IPS DF 19.7 (cell line): ENCODE results near the gene RAPSN.

Experiments
- DNase-seq: peaks from one replicate; pipeline ENCODE4 v3.0.0-alpha.2; 2013; ENCODE audit warnings: low read depth, low spot score

RAPSN gene

DNA sequence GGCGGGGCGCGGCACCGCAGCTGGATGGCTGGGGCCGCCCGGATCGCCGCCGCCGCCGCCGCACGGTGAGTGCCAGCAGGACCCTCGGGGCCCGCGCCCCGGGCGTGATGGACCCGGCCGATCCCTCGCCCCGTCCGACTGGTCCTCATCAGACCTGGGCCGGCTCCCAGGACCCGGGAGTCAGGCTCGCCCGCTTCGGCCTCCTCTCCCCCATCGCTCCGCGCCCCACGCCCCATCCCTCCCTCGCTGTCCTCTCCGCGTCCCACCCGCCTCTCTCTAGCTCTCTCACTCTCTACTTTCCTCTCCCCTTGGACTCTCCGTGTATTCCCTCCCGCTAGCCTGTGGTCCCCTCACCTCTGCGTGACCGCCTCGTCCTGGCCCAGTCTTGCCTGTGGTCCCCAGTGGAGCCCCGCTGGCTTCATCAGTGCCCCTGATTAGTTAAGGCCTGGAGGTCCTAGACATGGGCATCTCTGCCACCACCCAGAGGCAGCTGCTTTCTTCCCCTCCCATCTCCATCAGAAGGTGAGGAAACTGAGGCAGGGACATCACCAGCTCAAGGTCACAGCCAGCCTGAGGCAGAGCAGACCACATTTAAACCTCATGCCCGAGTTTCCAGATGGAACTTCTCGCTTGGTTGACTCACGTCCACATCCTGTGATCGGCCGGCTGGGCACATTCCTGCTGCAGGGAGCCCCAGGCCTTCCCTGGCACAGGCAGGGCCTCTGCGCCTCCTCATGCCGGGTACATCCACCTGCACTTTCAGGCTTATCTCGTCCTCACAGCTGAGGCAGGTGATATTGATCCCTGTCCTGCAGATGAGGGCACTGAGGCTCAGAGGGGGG, 40.1 kb downstream of the RAPSN start:
- no peak for DNase-seq

DNA sequence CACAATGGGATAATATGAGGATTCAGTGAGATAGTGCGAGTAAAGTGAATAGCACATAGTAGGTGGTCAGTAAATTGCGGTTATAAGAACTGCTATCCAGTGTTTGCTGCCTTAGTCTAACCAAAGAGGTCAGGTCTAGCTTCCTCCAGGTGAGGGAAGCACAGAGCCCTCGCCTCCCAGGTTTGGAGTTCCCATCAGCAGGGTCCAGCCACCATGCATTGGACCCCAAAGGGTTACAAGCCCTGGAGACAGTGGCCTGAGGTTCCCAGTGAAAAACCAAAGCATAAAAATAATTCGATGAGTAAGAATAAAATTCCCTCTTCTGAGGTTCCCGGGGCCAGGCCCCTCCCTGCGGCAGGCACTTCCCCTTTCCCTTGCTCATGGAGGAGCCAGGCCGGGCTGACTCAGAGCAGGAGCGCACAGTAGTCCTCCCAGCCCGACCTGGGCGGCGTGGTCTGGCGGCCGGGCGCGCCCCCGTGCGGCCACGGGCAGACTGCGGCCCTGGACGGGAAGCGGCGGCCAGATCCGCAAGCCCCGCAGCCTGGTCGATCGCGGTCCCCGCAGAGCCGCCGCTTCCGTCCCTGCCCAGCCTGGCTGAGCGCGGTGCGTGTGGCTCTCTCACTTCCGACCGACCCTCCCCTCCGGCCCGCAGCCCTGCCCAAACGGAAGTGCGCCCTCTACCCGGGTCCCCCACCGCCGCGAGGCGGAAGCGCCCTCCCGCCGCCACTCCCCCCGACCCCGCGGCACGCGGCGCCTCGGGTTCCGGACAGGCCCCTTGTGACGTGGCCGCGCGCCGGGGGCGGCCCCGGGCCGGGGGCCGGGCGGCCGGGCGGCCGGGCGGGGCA, 41.0 kb downstream of the RAPSN start, which contains the start of gene SLC39A13:
SLC39A13 (plus strand) TSS at position 845 of the 845 bp plus-strand sequence. CDS start 1,505 bp downstream, outside the sequence.
- no peak for DNase-seq

DNA sequence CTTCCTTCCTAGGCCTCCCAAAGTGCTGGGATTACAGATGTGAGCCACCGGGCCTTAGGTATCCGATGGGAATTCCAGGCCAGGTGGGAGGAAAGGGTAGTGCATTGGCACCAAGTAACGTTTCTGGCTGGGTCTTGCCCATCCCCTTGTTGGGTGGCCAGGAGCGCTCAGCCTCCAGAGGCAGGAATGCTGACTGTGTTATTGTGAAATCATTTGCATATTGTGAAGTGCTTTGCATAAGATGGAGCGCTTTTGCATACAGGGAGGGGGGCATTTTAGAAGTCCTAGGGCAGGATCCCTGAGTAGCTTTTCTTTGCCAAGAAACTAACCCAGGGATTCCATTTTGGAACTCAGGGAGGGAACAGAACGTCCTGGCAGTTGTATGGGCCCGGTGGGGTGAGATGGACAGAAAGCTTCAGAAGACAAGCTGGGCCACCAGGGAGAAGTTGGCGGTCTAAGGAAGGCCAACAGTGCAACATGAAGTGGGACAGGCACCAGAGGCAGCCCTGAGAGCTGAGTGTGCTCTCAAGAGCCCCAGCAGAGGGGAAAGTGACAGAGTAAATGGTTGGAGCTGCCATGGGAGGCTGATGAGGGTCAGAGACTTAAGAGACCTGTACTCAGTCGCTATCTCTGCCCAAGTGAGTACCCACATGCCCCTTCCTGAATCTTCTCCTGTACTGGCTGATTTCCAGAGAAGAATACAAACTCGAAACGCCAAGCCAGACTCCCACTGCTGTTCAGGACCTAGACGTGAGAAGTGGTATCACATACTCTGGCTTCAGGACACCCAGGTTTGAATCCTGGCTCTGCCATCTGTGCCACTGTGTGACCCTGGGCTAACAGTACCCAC, 41.8 kb downstream of the RAPSN start:
- no peak for DNase-seq

DNA sequence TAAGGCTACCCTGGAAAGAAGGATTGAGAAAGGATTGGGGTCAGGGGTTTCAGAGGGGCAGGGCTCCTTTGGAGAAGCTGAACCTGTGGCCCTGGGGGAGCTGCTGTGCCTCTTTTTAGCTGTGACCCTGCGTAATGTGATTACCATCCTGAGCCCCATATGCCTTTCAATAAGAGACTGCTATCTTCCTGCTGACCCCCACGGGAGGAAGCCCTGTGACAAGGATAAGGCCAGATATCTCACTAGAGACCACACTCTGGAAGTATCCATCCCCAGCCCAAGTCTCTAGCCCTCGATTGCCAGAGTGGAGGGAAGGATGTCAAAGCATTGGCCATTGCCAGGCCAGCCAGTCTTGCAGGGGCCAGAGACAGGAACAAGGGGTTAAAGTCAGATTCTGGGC, 45.4 kb downstream of the RAPSN start:
- DNase-seq, result no peak

DNA sequence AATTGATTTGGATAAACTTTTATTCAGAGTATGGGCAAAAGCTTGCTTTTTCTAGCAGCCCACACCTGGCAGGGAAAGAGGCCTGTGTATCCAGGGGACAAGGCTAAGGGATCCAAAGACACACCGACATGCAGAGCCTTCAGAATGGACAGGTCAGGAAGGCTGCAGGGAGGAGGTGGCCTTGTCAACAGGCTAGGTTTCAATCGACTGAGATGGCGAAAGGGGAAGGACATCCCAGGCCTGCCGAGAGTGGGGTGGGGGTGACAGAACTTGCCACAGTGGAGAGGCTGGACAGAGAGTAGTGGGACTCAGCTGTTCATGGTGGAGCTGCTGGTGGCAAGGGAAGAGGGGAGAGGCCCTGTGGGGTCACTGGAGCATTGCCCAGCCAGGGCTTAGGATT, 45.8 kb downstream of the RAPSN start:
- DNase-seq, result no peak

DNA sequence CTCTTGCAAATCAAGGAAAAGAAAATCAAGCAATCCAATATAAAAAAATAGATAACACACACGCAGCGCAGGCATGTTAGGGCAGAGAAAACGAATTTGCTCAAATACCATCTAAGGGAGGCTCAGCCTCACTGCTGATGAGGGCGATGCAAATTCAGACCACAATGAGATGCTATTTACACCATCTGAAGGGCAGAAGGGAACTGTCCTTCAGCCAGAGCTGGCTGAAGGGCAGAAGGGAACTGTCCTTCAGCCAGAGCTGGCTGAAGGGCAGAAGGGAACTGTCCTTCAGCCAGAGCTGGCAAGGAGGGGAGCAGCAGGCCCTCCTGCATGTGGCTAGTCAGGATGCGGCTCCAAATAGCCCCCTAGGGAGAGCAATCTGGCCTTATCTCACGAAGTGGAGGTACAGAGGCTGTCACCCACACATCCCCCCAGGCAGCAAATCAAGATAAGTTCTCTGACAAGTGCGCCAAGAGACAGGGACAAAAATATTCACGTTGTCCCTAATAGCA, 48.1 kb downstream of the RAPSN start:
- DNase-seq, result no peak

DNA sequence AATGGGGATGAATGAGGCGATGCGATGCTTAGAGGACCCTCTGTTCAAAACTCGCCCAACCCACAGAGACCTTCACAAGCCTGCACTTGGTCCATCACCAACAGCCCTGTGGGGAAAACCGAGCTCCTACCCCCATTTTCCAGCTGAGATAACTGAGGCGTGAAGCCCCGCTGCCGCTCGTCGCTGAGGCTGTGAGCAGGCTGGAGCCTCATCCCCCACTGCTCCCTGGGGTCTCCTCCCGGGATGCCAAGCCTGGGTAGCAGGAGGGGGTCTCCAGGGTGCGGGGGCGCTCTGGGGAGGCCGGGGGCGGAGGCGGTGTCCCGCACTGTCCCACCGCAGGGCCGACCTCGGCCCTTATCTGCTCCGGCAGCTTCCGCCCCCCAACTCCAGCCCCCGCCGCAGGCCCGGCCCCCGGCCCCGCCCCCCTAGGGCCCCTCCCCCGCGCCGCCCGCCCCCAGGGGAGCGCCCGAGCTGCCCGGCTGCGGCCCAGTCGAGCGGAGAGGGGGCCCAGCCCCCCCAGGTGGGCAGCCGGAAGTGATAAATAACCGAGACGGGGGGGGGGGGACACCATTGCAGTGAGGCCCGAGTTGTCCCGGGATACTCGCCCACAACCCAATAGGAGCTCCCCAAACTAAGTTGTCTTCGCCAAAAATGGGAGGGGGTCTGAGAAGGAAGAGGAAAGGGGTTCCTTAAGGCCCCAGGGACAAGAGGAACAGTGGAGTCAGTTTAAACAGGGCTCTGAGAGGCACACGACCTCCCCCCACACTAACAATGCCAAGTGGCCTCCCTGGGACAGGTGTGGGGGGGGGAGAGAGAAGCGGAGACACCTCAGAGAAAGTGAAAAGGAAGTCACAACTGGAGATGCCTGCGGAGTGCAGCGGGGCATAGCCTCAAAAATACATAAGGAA, 48.8 kb downstream of the RAPSN start:
- no peak for DNase-seq

DNA sequence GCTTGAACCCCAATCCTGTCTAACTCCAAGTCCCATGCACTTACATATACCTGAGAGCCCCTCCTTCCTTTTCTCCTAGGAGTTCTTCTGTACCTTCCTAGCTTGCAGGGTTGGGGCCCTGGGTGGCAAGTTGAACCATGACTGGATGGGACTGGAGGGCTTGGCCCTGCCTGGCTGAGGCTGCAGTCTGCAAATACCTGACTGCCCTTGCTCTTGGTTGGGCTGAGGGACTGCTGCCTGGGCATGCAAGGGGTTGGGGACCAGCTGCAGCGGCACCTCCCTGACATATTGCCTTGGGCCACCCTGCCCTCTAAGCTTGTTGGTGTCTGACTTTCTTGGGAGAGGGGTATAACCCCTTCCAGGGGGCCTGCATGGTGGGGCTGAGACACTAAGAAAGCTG, 50.4 kb downstream of the RAPSN start:
- DNase-seq, result no peak

DNA sequence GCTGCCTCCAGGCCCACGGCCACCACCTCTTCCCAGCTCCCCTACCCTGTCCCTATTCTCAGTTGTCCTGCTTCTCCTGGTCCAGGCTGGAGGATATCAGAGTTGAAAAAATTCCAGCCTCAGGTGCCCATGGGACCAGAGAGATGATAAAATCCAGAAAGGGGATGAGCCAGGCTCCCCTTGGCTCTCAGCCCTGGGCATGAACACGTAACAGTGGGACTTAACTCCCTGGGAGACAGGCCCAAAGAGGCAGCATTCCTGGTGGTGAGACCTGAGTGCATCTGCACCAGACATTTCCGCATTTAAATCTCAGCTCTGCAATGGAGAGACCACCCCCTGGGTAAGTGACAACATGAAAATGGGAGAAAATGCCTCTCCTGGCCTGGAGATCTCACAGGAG, 50.9 kb downstream of the RAPSN start:
- DNase-seq, result no peak

DNA sequence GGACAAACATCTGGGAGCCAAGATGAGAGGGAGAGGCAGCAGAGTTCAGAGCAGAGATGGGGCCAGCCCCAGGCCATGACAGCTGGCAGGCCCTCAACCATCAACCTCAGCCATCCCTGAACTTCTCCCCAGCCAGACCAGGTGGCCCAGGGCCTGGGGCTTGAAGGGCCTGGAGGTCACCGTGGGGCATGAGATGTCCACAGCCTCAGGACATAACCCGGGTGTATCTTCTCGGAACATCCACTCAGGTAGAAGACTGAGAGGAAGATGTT, 53.0 kb downstream of the RAPSN start:
- DNase-seq, result no peak

DNA sequence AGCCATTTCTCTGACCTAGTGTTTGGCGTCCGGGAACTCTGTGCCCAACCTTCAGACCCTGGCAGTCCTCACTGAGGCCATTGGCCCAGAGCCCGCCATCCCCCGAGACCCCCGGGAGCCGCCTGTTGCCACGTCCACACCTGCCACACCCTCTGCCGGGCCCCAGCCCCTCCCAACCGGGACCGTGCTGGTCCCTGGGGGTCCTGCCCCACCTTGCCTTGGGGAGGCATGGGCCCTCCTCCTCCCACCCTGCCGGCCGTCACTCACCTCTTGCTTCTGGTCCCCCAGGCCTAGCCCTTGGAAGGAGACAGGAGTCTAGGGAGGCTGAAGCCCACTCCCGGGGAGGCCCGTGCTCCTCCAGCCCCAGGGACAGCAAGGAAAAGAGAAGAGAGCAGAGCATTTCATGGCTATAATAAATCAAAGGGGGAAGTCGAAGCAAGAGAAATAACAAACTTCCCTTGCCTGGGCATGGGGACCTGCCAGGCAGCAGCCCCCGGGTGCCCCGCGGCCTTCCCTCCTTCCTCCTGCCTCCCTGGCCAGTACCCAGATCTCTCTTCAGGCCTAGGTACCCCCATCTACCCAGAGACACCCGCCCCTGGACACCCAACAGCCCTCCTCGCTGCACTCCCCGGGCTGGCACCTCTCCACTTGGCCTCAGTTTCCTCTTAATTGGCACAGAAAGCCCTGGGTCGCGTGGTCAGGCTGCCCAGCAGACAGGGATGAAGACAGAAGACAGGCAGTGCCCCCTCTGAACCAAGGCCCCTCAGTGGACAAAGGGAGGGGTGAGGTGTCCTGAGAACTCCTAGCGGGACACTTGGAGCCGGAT, 53.5 kb downstream of the RAPSN start:
- no peak for DNase-seq

DNA sequence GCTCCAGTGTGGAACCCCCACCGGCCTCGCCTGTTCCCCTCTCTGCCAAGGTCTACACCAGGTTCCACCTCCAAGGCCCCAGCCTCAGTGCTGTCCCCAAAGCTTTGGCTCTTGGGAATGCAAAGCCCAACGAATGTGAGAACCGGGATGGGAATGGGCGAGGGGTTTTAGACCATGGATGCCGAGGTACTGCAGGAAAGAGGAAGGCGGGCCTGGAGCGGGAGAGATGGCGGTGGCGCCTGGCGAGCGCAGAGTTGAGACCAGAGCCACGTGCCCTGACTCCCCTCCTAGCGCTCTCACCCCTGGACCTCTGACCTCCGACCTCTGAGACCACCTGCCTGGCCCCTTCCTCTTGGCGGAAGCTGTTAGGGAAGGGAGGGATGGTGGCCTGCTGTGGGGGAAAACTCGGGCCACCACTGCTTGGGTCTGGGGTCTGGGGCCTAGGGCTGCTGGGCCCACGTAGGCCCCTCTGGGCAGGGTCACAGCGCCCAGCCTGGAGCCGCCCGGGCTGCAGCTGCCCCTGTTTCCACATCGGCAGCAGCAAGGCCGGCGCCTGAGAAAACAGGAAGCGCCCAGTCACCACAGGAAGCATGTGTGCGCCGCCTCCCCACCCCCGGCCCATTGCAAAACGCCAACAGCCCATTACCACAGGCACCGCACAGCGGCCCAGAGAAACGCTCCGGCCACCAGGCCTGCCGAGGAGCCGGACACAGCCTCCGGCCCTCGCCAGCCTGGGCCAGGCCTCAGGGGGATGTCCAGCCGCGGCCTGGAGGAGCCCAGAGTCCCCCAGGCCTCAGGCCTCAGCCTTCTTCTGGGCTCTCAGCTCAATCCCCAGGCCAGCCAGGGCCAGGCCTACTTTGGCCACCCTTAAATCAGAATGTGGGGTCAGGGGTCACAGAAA, 54.4 kb downstream of the RAPSN start:
- no peak for DNase-seq

DNA sequence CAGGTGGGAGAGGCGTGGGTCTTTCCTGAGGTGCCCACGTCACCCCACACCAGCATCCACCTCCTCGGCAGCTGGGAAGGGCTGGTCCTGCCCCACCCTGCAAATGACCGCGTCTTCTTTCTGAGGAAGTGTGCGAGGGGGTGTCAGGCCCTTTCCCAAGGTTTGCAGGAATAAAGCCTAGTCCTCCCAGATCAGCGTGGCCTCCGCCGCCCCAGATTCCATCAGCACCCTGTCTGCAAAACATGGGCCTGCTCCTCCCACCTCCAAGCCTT, 55.0 kb downstream of the RAPSN start:
- DNase-seq, result no peak

DNA sequence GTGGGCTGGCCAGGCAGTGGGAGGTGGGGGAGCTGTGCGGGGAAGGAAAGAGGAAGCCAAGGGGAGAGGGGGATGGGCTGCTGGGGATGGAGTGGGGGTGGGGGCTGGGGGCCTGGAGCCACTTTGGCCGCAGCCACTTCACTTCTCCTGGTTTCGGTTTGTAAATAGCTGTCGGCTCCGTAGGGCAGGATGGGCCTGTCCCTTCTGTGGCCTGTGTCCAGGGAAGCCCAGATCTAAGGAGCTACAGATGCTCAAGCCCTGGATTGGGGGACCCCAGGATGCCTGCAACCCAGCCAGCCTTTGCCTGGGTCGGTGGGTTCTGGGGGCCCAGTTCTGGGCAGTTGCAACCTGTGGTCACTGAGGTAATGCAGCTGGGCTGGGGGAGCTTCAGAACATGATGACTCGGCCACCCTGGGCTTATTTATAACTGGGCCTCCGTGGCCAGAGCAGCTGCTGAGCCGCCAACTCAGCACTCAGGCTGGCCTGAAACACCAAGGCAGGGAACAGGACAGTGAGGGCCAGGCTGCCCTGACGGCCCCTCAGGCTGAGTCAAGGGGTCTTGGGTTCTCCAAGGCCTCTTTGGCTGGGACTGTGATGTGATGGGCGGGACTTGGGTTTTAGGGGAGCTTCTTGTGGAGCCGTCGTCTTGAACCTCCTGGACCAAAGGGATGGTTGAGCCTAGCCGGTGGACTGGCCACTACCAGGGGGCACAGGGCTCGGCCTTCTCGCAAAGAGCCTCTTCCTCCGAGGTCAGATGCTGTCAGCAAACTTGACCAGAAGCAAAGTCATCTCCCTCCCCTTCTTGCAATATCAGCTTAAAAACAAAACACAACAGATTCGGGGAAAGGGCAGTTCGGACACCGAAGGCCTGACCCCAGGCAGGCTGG, 55.5 kb downstream of the RAPSN start:
- DNase-seq, result no peak

DNA sequence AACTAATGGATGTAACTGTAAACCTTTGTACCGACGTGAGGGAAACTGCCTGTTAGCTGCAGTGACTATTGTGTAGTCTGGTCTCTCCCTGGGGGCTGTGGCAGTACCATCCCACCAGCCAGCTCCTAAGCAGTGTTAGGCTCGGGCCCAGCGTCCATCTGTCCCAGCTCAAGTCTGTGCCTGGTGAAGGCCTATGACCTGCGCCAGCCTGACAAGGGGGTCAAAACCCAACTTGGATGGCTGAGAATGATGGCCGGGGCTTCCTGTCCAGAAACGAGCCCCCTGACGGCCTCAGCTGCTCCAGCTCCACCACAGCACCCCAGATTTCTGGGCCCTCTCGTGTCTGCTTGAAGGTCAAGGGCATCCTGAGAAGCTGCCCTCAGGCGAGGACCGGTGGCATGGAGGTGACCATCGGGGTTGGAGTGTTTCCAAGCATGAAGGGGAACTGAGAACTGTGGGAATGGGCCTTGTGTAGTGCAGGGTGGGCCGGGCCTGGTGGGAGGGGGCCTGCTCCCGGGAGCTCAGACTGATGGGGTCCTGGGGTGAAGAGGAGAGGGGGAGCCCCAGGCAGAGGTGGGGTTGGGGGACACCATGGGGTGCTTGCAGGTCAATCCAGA, 56.3 kb downstream of the RAPSN start:
- no peak for DNase-seq

DNA sequence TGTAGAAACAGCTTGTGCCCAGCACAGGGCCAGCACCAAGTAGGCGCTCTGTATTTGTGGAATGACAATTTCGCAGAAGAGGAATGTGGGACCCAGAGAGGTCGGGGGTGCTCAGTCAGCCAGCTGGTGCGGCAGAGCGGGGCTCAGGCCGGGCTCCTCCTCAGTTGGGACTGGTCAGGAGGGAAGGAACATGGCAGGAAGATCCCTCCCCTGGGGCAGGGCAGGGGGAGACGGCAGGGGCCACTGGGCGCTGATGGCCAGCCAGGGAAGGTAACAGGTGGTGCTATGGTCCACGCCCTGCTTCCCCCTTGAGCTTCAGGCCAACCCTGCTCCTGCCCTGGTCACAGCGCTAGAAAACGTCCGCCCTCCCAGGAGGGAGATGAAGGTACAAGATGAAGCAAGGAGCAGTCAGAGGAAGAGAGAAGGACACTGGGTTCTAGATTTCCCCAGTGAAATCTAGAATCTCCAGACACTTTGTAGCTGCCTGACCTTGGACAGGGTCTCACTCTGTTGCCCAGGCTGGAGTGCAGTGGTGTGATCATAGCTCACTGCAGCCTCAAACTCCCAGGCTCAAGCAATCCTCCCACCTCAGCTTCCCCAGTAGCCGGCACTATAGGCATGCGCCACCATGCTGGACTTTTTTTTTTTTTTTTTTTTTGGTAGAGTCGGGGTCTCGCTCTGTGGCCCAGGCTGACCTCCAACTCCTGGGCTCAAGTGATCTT, 57.1 kb downstream of the RAPSN start:
- DNase-seq, result no peak

DNA sequence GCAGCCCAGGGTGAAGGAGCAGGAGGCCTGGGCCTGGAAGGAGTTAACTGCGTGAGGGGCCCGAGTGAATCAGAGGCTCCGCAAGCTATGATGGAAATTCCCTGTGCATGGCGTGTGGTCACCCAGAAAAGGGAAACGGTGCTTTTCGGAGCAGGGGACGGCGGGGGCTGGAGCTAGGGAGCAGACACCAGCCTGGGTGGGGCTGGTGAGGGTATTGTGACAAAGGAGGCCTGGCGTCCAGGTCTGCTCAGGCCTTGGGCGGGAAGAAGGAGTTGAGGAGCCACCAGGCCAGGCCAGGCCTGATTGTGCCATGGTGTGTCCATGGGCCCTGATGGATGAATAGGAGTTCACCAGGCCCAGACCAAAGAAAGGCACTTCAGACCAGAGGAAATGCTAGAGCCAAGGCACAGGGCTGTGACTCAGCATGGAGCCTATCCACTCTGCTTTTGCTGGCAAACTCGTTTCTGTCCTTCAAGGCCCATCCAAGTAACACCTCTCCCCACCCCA, 57.8 kb downstream of the RAPSN start:
- DNase-seq, result no peak
